HG03571 (cell line): ENCODE results near the gene COL8A1.
"Not testable (repeated sequence)": the region's sequence is repeated elsewhere in the genome, so short reads cannot be mapped to it uniquely, and the experiment has no call there.

Experiments used
- ATAC-seq: cut with Tn5 transposase; IDR thresholded peaks from one replicate; pipeline ENCODE4 v1.9.1; 2021; ENCODE audit not compliant: unreplicated experiment

The COL8A1 gene

DNA sequence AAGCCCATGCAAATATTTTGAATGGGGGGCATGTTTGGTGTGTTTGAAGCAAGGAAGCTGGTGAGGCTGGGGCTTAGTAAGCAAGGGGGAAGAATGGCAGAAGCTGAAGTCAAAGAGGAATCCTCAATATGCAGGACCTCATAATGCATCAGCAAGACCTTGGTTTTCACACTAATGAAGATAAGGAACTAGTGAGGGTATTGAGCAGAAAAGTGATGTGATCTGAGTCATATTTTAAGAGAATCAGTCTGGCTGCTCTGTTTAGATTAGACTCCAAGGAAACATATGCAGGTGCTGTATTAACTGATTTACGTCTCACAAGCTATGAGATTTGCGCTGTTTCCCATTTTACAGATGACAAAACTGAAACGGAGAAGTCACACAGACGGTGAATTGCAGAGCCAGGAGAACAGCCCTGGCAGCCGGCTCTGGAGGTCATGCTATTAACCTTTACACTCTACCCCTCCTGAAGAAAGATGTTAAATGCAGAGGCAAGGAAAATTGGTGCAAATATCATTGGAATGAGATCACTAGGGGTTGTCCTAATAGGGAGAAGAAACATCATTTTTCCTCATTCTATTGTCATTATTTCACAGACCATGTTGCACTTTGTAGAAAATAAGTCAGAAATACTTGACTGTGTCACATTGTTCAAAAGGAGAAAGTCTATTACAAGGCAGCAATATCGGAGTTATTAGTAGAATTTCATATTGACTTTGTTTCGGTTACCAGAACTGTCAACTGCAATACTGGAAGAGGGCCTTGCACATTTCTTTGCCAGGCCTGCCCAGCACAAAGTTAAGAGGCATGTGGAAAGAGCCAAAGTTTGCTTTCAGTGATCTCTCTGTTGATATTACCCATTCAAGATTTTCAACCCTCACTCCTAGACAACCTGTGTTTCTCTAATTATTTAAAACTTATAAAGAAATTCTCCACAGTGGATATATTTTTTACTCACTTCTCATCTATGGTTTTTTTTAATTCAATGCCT, 64.9 kb downstream of the COL8A1 start:
- ATAC-seq, result no peak

DNA sequence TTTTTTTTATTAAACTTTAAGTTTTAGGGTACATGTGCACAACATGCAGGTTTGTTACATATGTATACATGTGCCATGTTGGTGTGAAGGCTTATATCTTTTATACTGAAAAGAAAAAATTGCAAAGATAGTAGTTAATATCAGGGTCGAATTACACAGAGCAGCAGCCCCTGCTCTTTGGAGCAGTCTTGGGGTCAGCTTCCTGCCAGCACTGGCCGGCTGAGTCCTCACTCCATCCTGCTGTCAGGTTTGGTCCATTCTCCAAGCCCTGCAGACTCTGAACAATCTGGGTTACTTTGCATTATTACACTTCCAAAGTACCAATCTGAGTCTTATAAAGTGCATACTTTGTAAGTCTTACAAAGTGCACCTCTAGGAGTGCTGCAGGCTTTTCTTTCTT, 66.0 kb downstream of the COL8A1 start:
- no peak for ATAC-seq

DNA sequence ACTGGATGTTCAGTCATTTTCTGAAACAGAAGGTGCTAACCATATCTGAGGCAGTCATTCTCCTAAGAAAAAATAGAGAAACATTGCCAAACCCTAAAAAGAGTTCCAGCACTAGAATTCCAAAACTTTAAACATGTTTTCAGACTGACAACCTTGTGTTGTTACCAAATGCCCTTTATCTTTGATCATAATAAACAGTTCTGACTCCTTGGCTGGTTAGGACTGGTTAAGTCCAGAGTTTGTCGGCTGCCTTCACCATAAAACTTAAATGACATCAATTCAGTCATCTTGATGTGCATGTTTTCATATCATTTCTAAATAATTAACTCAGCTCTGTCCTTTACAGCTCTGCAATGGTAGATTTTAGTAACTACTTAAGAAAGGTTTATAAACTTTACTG, 68.0 kb downstream of the COL8A1 start:
- no peak for ATAC-seq

DNA sequence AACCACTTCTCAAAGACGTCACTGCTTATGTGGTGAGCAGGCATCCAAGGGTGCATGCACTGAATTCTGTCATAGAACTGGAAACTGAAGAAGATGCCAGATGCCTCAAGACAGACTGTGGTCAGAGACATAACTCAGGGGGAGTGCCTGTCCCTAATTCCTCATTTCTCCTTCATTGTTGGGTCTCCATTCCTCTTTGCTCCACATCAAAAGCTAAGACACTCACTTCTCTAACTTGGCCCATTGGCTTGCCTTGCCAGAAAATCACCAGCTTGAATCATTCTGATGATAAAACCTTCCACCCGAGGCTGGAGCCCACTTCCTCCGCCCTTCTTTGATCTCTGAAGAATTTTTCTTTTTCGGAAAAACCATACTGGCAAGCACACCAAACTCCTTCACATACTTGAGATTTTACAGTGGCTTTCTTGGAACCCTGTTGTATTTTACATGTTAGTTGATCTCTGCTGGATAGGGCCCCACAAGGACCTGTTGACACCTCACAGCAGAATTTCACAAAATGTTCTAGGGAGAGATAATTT, 69.9 kb downstream of the COL8A1 start:
- no peak for ATAC-seq

DNA sequence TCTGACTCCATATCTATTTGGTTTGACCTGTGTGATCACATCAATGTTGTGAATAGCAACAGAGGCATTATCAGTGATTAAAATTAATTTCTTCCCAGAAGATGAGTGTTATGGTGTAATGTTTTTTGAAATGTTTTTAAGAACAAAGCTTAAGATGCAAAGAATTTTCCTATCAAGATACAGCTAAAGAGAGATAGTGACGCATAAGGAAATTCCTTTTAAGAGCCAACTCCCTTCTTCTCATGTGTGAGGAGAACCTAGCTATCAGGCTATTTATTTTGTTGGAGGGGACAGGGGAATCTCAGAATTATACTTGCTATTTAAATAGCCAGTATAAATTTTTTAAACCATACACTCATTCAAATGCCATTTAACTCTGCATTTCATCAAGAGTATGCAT, 71.3 kb downstream of the COL8A1 start:
- ATAC-seq, result no peak

DNA sequence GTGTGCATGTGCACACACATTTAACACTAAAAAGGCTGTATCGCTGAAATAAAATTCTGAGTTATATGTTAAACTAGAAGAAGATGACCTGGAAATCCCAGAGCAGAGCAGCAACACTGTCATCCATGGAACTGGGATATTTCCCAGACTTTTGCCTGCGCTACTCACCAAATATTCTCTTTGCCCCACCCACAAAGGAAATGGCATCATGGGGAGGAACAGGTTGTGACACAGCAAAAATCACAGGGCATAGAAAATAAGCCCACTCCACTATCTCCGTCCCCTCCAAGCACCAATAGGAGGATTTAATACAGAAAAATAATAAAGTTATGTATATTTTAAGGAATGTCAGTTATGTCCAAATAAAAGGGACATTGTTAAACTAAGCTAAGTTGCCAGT, 71.7 kb downstream of the COL8A1 start:
- ATAC-seq, result no peak

DNA sequence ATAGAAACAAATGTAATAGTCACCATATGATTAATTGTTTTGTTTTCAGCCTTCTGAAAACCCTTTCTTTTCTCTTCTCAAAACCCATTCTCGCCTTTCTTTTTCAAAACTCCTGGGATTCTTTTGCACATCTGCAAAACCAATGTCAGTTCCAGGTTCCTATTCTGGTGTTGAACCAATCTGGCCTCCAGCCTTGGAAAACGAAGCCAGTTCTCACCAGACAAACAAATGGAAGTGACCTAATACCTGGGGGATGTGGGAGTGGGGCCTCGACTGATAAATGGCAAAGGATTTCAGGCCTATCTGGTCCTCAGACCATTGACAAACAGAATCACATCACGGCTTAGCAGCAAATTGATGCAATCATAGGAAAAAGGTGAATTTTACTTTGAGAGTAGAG, 73.0 kb downstream of the COL8A1 start:
- no peak for ATAC-seq

DNA sequence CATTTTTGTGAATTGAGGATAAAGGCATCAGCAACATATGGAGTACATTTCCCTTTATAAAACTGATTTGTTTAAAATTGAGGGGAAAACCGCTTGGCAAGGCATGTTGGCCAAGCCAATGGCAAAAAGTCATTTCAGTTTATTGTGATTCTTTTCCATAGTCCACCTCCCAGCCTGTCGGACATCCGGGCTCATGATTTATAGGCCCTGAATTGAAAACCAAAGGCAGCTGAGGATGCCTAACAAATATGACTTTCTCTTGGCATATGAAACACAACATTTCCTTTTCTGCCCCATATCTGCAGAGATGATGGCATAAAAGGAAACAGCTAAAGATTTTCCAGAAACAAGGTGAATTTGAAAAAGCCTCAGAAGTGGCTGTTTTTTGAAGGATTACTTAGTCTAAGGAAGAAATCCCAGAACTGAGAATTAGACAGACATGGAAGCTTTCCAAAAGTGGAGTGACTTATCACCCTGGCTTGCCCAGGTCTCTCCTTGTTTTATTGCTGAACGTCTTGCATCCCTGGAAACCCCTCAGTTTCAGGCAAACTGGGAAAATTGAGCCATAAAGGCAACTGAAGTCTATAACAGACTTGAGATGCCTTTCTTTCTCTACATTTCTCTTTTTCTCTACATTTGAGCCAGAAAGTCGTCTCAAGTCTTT, 74.0 kb downstream of the COL8A1 start:
- ATAC-seq, result no peak

DNA sequence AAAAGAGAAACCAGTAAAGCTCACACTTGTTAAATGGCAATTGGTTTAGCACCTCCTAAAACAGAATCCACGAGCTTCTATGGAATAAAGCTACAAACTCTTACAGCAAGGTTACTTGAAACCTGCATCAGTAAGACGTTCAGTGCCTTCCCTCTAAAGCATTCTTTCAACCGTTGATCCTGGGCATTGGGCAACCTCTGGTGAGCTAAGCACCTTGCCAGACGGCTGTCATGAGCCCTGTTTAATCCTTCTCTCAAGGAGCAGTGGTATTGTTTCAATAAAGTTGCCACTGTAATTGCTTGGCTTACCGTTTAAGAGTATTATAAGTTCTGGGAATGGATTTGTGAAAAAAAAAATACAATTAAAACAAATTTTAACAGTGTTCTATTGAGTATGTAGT, 75.0 kb downstream of the COL8A1 start:
- no peak for ATAC-seq

DNA sequence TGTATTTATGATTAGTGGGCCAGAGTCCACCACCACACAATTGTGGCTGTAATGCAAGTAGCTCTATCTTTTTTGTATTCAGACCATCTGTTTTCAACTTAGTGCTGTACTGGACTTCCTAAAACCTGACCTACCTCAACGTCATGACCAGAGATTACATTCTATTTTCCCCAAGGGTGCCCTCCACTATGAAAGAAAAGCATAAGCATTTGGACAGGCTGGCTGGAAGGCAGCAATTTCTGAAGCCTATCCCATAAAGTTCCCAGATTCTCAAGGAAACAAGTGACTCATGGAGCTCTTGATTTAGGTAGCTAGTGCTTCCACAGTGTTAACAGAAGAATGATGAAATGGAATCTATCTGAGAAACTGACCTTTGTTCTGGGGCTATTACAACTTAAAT, 75.8 kb downstream of the COL8A1 start:
- no peak for ATAC-seq

DNA sequence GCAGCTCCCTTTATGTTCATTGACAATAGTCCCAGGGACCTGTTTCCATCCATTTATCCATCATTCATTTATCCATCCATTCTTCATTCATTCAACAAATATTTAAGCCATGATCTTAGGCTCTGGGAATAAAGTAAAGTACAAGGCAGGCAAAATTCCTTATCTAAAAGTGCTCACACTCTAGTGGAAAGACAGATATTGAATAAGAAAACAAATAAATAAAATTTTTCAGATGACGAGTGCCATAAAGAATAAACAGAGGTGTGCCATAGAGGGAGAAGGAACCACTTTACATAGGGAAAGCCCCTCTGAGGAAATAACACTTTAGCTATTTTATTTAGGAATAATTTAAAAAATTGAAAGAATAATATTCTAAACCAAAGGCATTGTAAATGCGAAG, 76.2 kb downstream of the COL8A1 start:
- ATAC-seq, result no peak

DNA sequence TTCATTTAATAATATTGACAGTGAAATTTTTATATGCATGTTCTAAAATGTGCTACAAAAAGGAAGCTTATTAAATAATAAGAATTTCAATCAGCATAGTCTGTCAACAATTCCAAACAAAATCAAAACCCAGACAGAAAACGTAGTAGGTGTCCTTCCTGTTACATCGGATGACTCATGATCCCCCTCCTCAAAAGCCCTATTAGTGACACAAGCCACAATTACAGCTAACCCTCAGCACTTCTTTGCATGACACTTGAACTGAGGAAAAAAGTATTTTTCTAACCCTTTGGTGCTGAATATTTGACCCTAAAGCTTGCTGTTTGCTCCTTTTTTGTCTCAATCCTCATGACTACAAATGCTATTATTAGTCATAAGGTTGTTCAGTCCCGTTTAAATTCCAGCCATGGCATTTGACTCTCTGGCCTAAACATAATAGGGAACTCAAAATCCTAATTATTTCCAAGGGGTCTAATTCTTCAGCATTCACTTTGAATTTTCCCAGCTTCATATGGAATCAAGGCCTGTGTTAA, 78.1 kb downstream of the COL8A1 start:
- ATAC-seq, result no peak

DNA sequence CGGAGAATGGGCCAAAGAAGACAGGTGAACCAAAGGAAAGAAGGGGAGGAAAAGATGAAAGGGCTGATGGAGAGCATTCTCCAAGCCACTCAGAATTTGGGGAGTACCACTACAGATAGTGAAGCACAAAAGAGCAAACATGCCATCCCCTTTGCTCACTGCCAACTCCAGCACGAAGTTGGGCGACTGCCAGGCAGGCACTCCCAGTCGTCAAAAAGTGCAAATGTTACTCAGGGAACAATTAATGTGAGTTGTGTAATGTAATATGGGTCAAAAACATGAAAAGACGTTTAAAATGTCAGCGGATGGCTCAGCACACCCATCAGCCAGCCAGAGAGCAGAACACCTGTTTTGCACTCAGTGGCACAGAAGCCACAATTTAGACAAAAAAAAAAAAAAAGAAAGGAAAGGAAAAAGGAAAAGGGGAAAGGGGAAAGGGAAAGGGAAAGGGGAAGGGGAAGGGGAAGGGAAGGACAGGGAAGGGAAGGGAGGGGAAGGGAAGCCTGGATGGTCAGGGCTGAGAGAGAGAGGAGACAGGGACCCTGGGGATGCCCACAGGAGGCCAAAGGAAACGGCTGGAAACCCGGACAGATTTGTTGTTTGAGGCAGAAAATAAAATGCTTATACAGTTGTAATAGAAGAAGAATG, 82.7 kb downstream of the COL8A1 start:
- no peak for ATAC-seq

DNA sequence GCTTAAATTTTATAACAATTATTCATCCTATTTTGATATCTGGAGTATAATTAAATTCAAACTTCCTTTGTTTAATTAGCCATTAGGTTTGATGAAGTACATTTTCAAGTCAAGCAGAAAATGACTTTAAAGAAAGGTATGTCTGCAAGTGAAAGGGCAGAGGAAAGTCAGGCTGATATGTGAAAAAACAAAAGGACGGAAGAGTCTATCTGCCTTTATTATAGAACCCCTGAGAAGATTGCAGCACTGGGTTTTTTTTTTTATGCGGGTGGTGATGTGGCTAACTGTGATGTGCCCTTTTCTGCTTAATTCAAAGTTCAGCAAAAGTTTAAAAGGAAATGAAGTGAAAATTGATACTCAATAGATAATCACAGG, 83.2 kb downstream of the COL8A1 start:
- no peak for ATAC-seq

DNA sequence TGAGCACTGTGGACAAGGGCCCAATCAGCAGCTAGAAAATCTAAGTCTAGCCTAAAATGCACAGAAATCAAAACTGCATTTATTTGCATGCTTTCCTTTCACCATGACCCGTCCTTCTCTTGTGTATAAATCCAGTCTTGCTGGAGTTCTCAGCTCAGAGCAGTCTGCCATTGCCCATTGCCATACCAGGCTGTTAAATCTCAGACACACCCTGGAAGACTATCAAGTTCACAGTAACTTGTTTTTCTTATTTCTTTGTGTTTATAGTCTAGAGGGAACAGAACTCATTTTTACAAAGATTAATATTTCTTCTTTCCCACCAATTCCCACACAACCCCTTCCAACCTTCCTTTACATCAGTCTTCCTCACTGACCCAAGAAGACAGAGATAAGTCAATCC, 85.9 kb downstream of the COL8A1 start:
- no peak for ATAC-seq

DNA sequence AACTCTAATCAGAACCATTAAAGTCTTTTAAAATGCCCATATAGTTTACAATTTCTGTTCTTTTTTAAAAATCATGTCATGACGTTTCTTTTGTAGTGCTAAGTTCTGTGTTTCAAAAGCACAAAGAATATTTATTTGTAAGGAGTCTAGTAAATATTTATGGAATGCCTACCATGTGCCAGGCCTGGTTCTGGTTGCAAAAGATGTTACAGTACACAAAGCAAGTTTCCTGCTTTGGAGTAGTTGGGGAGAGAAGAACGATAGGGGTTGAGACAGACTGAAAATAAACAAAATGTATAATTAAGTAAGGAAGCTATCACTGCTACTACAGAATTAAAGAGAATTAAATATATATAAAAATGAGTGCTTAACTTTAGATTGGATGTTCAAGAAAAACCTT, 92.5 kb downstream of the COL8A1 start:
- ATAC-seq, result no peak

DNA sequence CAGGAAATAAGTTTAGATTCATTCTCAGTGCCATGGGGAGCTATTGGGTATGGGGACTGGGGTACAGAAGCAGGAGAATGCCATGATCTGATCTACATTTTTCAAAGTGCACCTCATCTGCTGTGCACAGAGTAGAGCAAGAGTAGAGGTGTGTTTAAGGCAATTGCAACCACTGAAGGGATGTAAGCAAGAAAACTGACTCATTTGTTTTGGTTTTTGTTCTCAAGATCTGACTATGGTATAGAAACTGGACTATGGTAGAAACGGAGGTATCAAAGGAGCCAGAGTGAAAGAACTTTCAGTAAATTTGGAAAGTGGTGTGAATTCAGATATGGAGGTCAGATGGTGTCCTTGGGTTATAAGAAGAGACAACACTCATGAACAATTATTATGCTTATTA, 93.1 kb downstream of the COL8A1 start:
- no peak for ATAC-seq

DNA sequence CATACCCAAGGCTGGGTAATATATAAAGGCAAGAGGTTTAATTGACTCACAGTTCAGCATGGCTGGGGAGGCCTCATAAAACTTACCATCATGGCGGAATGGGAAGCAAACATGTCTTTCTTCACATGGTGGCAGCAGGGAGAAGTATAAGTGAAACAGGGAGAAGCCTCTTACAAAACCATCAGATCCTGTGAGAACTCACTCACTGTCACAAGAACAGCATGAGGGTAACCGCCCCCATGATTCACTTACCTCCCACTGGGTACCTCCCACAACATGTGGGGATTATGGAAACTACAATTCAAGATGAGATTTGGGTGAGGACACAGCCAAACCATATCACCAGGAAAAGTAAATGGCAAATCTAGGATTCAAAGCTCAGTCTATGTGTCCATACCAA, 102.0 kb downstream of the COL8A1 start:
- ATAC-seq, result not testable (repeated sequence)

DNA sequence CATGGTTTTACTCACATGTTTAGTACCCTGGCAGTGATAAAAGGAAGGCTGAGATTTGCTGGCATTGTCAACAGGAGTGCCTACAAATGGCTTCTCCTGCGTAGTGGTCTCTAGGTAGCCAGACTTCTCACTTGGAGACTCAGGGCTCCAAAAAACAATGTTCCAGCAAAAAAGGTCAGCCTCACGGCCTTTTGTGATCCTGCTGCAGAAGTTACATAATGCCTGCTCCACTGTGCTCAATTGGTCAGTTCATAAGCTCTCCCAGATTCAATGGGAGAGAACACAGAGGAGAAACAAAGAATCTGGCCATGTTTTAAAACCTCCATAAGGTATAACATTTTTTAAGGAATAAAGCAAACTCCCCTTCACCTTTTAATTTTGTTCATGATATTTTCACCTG, 103.2 kb downstream of the COL8A1 start:
- ATAC-seq, result no peak

DNA sequence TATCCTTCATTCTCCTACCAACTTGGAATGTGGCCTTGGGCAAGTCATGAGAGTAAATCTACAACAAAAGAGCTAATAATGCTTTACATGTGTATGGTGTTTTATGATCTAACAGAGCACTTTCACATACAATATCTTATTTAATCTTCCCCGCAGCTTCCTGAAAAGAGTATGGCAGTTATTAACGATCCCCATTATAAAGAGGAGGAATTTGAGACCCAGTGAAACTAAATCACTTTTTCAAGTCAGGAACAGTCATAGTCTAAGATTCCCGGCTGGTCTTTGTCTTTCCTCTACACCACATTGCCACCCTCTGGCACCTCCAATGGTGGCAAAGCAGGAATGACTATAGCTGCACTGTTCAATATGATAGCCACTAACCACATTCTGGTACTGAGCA, 109.5 kb downstream of the COL8A1 start:
- no peak for ATAC-seq

DNA sequence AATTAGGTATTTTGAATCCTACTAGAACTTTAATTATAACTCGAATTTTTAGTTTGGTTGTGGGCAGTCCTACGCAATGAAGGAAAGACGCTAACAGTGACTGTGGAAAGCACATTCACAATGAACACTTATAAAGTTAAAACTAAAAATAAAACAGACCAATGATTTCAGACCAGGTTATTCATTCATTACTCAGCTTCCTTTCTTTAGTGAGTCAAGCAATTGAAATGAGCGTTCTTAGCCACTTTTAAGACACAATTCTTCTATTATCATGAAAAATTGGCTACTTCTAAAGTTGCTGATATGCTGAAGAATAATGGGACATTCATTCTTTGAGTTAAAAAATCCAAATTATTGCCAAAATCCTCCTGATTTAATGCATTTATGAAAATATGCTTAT, 113.3 kb downstream of the COL8A1 start:
- no peak for ATAC-seq
